Stimulated activated CD8-positive, alpha-beta memory T cell treated with anti-CD3 and anti-CD28 coated beads, Interleukin-7, amount 100 ng/mL, for 48 hours (primary cell): ENCODE measurements around the gene PGLYRP1.

ENCODE experiments used
- DNase-seq, 2 donors: peaks; one replicate each; pipeline ENCODE4 v3.0.0-alpha.2; 2020; ENCODE audit warnings: low read depth in 1 of 2; ENCODE audit errors: extremely low read depth in 1 of 2

PGLYRP1 gene

DNA sequence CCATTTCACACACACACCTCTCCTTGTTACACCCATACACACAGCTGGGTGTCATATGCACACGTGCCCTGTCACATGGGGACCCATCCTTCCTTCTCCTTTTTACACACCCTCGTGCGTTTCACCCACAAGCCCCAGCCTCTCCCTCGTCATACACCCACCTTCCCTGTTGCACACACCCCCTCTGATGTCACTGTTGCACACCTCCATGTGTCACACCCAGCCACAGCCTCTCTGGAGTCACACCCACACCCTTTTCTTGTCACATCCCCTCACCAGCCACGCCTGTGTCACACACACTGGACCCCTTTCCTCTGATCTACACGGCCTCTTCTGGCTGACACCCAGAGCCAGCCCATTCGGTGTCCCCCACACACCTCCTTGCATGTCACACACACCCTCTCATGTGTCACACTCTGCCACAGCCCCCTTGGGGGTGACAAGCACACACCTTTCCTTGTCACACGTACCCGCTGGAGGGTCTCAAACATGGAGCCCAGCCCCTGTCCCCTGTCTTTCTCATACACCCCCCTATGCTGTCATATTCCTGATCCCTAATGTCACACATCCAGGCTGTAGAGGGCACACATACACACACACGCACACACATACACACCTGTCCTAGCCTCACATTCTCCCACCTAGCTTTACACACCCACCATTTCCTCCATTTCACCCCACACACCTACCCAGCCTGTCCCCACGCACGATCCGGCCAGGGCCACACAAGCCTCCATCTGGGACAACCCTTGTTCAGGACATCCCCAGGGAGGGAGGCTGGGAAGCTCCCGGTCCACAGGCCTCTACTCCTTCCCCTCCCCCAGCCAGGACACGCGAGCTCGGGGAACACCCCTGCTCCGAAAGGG is 50.5 kb downstream of the PGLYRP1 start:
- DNase-seq, result no peak

DNA sequence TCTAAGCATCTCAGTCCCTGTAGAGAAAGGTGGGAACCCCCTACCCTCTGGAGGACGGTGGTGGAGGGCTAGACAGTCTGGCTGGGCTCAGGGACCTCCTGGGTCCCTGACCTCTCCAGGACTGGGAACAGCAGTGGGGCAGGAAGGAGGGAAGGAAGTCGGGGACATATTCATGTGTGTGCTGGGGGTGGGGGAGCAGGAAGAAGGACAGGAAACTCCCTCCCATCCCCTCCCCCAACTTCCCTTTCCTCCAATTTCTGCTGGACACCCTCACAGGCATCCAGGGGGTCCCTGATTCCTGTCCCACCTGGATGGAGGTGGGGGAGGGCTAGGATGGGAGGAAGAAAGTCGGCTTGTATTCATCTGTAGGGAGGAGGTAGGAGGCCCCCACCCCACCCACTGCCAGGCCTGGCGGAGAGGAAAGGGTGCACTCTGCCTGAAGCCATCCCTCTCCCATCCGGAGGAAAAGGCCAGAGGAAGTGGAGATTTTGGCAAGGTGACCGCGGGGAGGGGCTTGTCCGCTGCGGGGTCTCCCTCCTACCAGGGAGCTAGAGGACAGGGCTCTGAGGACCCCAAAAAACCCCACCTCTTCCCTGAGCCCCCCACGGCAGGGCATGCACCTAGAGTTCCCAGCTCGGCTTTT is 51.5 kb downstream of the PGLYRP1 start:
- no peak for DNase-seq

DNA sequence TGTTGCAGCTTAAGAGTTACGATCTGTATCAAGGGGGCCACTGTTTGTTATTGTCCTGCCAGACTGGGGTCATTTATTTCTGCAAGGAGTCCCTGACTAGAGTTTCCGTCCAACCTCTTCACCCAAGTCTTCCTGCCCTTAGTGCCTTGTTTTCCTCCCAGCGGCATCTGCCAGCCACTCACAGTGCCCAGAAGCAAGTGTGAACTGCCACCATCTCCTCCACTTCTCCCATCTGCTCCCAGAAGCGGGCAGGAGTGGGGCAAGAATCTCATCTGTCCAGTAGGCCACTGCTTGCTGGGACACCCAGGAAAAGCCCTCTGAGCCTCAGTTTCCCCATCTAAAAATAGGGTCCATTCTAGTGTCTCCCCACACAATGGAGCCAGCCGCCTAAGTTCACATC is 53.2 kb downstream of the PGLYRP1 start:
- DNase-seq, result no peak
